HepG2 (cell line): ENCODE data around the gene UBE2C.

Experiments used
- NFYB ChIP-seq: sonication (generic); formaldehyde crosslinking; IDR thresholded peaks from 2 replicates; pipeline ENCODE4 v1.4.0; 2020; ENCODE audit warnings: missing genetic modification reagents
- POLR2A ChIP-seq, 2 experiments: IDR thresholded peaks; 2 replicates each; pipeline ENCODE4 v1.6.1; 2011; ENCODE audit warnings: low read depth in 2 of 2, low read length in 2 of 2, mild to moderate bottlenecking in 1 of 2, moderate library complexity in 1 of 2; ENCODE audit not compliant: insufficient read depth in 1 of 2
- TERF1 ChIP-seq: sonication (generic); formaldehyde crosslinking; IDR thresholded peaks from 2 replicates; pipeline ENCODE4 v1.8.0; 2022; ENCODE audit warnings: mild to moderate bottlenecking, missing genetic modification reagents, moderate library complexity
- ZNF674 ChIP-seq: sonication (generic); formaldehyde crosslinking; IDR thresholded peaks from 2 replicates; pipeline ENCODE4 v1.5.0; 2020; ENCODE audit warnings: low read depth, mild to moderate bottlenecking, missing genetic modification reagents

- TF ChIP-seq TERF1 (CRISPR knock-in tag) (no peak), ZNF674 (CRISPR knock-in tag) (no peak), POLR2A (IDR thresholded peaks at IDR 0.05; ENCODE audit: insufficient read depth in 1 of 2, low read depth in 2 of 2, low read length in 2 of 2) (no peak), NFYB (CRISPR knock-in tag) (no peak)
Measured at GRCh38 chr20:45861221-45862075, 49.0 kb downstream of the UBE2C start.
